GM19397 (cell line): Measurements from ENCODE around the gene RALGPS2.
A peak's percentile ranks its signal among the peaks of the same experiment; 100 is the strongest.

ENCODE experiments used
- ATAC-seq: cut with Tn5 transposase; IDR thresholded peaks from one replicate; pipeline ENCODE4 v1.9.1; 2021; ENCODE audit warnings: mild to moderate bottlenecking, moderate library complexity; ENCODE audit not compliant: unreplicated experiment

RALGPS2 gene

GRCh38 chr1:178724728-178725465 lies at the start of gene RALGPS2:
Gene RALGPS2, plus strand, starts transcription at chr1:178725244. Its CDS starts 51,521 bp downstream, at chr1:178776765.
- ATAC-seq = peak; percentile 66

- ATAC-seq = no peak
Observed at GRCh38 chr1:178679237-178679636, 45.8 kb upstream of the RALGPS2 start.

- ATAC-seq = no peak
Observed at GRCh38 chr1:178682429-178682828, 42.6 kb upstream of the RALGPS2 start.

- no peak for ATAC-seq
Observed at GRCh38 chr1:178682886-178683285, 42.2 kb upstream of the RALGPS2 start.

- ATAC-seq = no peak
Observed at GRCh38 chr1:178683291-178683690, 41.8 kb upstream of the RALGPS2 start.

- ATAC-seq = no peak
Observed at GRCh38 chr1:178684111-178684510, 40.9 kb upstream of the RALGPS2 start.

GRCh38 chr1:178684542-178685000 lies 40.5 kb upstream of the RALGPS2 start:
- ATAC-seq = no peak

GRCh38 chr1:178686407-178686806 lies 38.6 kb upstream of the RALGPS2 start:
- ATAC-seq = no peak

- no peak for ATAC-seq
Observed at GRCh38 chr1:178688244-178688643, 36.8 kb upstream of the RALGPS2 start.

GRCh38 chr1:178689769-178690168 lies 35.3 kb upstream of the RALGPS2 start:
- no peak for ATAC-seq

- no peak for ATAC-seq
Observed at GRCh38 chr1:178690496-178690895, 34.5 kb upstream of the RALGPS2 start.

GRCh38 chr1:178692564-178693327 lies 32.3 kb upstream of the RALGPS2 start:
- no peak for ATAC-seq

GRCh38 chr1:178693366-178693765 lies 31.7 kb upstream of the RALGPS2 start:
- no peak for ATAC-seq

- ATAC-seq = no peak
Observed at GRCh38 chr1:178694923-178695525, 30.0 kb upstream of the RALGPS2 start.

- ATAC-seq = no peak
Observed at GRCh38 chr1:178702146-178702545, 22.9 kb upstream of the RALGPS2 start.

- no peak for ATAC-seq
Observed at GRCh38 chr1:178704833-178705232, 20.2 kb upstream of the RALGPS2 start.

- no peak for ATAC-seq
Observed at GRCh38 chr1:178706432-178706831, 18.6 kb upstream of the RALGPS2 start.

GRCh38 chr1:178713259-178713658 lies 11.8 kb upstream of the RALGPS2 start:
- ATAC-seq = no peak

GRCh38 chr1:178714453-178714852 lies 10.6 kb upstream of the RALGPS2 start:
- ATAC-seq = no peak

GRCh38 chr1:178716111-178716510 lies 8.9 kb upstream of the RALGPS2 start:
- ATAC-seq = no peak

- ATAC-seq = no peak
Observed at GRCh38 chr1:178718520-178718919, 6.5 kb upstream of the RALGPS2 start.

- ATAC-seq = no peak
Observed at GRCh38 chr1:178723546-178723945, 1.5 kb upstream of the RALGPS2 start.
